Endothelial cell of umbilical vein (primary cell): Measurements from ENCODE around the gene SAMD4A. TPM values are rescaled to one million over a fixed set of nuclear protein-coding genes. Genes with fewer than 3 reads are reported as not detected.

Experiments used
- BruUV-seq: library from RNA; stranded (reverse); fragments of 400-500 nt; replicated peaks from 2 replicates; lab custom pipeline; 2021; lab: Mats Ljungman, UMichigan
- CTCF ChIA-PET: fragments of 300-600, 350-600 bp; sonication (Branson Sonifier 250); formaldehyde crosslinking; loops from one replicate; lab custom pipeline; 2021; ENCODE audit warnings: antibody characterized with exemption, inconsistent platforms; lab: Charles Lee
- POLR2A ChIA-PET: fragments of 300-600, 350-600 bp; sonication (Branson Sonifier 250); formaldehyde crosslinking; loops from one replicate; lab custom pipeline; 2021; ENCODE audit warnings: antibody characterized with exemption, inconsistent platforms; lab: Charles Lee
- DNase-seq: peaks from one replicate; pipeline ENCODE4 v3.0.0-alpha.2; 2011; ENCODE audit warnings: low read depth, low spot score
- FAIRE-seq: peaks from 2 replicates; lab custom pipeline; 2011; peaks lifted over from hg19 to GRCh38; lab: Jason Lieb, UNC
- H2AFZ ChIP-seq: 2 replicates; pipeline ENCODE4 v1.6.0; 2012; ENCODE audit warnings: low read depth, low read length, control low read depth, inconsistent platforms
- H3K27ac ChIP-seq: 2 replicates; pipeline ENCODE4 v1.5.1; 2011; ENCODE audit warnings: low read depth, mild to moderate bottlenecking, control low read depth, low read length, moderate library complexity; ENCODE audit not compliant: insufficient read depth
- H3K27me3 ChIP-seq, 2 experiments: 2 replicates each; pipeline versions ENCODE4 v1.6.0 to v1.6.1; 2011; ENCODE audit warnings: low read length in 2 of 2, mixed read lengths in 1 of 2; ENCODE audit not compliant: control insufficient read depth in 2 of 2, insufficient read depth in 2 of 2
- H3K36me3 ChIP-seq, 2 experiments: 2 replicates in 1 of 2; 3 replicates in 1 of 2; pipeline ENCODE4 v1.5.1; 2011; ENCODE audit warnings: low read length in 2 of 2, mild to moderate bottlenecking in 1 of 2, moderate library complexity in 1 of 2; ENCODE audit not compliant: control insufficient read depth in 2 of 2, insufficient read depth in 2 of 2; ENCODE audit errors: extremely low read depth in 1 of 2
- H3K4me1 ChIP-seq: 3 replicates; pipeline ENCODE4 v1.5.1; 2011; ENCODE audit warnings: mild to moderate bottlenecking, low read length; ENCODE audit not compliant: control insufficient read depth, insufficient read depth; ENCODE audit errors: extremely low read depth
- H3K4me2 ChIP-seq: 2 replicates; pipeline ENCODE4 v1.6.1; 2011; ENCODE audit warnings: low read length, control low read depth, mixed read lengths; ENCODE audit not compliant: insufficient read depth
- H3K4me3 ChIP-seq, 3 experiments: fragments of 200-600 bp in 1 of 3; sonication (generic), shearing (Covaris generic) in 1 of 3; replicated peaks in 1 of 3; 2 replicates each; pipeline ENCODE4 v1.5.1; 2011 to 2016; ENCODE audit warnings: control low read depth in 3 of 3, low read length in 3 of 3, mild to moderate bottlenecking in 2 of 3, inconsistent platforms in 1 of 3, low read depth in 1 of 3, moderate library complexity in 1 of 3; ENCODE audit not compliant: insufficient read depth in 1 of 3
- H3K79me2 ChIP-seq: 2 replicates; pipeline ENCODE4 v1.6.0; 2012; ENCODE audit warnings: low read length, inconsistent platforms; ENCODE audit not compliant: control insufficient read depth, insufficient read depth
- H3K9ac ChIP-seq: replicated peaks from 2 replicates; pipeline ENCODE3; 2011; ENCODE audit warnings: low read length, control low read depth; ENCODE audit not compliant: insufficient read depth; ENCODE audit errors: extremely low read depth
- H3K9me1 ChIP-seq: replicated peaks from 3 replicates; pipeline ENCODE4 v1.6.0; 2011; ENCODE audit warnings: mild to moderate bottlenecking, low read length; ENCODE audit not compliant: control insufficient read depth, insufficient read depth; ENCODE audit errors: extremely low read depth
- H3K9me3 ChIP-seq: replicated peaks from 2 replicates; pipeline ENCODE4 v1.5.1; 2012; ENCODE audit warnings: low read length, inconsistent platforms; ENCODE audit not compliant: control insufficient read depth, insufficient read depth
- H4K20me1 ChIP-seq: replicated peaks from 2 replicates; pipeline ENCODE3; 2011; ENCODE audit warnings: mild to moderate bottlenecking, low read length; ENCODE audit not compliant: control insufficient read depth, insufficient read depth; ENCODE audit errors: extremely low read depth
- EZH2 ChIP-seq: IDR thresholded peaks from 2 replicates; pipeline ENCODE4 v1.6.1; 2012; ENCODE audit warnings: borderline replicate concordance, low read depth, mild to moderate bottlenecking, moderate library complexity, low read length, inconsistent platforms; ENCODE audit not compliant: severe bottlenecking
- FOS ChIP-seq: IDR thresholded peaks from 2 replicates; pipeline ENCODE4 v1.6.1; 2011; ENCODE audit warnings: mild to moderate bottlenecking, low read length, moderate library complexity, borderline replicate concordance; ENCODE audit not compliant: insufficient read depth
- GATA2 ChIP-seq: IDR thresholded peaks from 2 replicates; pipeline ENCODE4 v1.7.0; 2011; ENCODE audit warnings: low read depth, mild to moderate bottlenecking, moderate library complexity, mixed read lengths, low read length; ENCODE audit not compliant: insufficient read length, insufficient read depth
- JUN ChIP-seq: IDR thresholded peaks from 2 replicates; pipeline ENCODE4 v1.6.1; 2011; ENCODE audit warnings: borderline replicate concordance, low read depth; ENCODE audit not compliant: insufficient read length, insufficient read depth
- MYC ChIP-seq: IDR thresholded peaks from one replicate; pipeline ENCODE4 v1.6.1; 2011; ENCODE audit warnings: mild to moderate bottlenecking, low read depth, low read length
- POLR2A ChIP-seq: IDR thresholded peaks from 2 replicates; pipeline ENCODE4 v1.6.1; 2012; ENCODE audit warnings: low read depth, mild to moderate bottlenecking, control low read depth, low read length
- POLR2AphosphoS5 ChIP-seq: IDR thresholded peaks from 2 replicates; pipeline ENCODE4 v1.6.1; 2012; ENCODE audit warnings: low read depth, mild to moderate bottlenecking, control low read depth, low read length, moderate library complexity; ENCODE audit not compliant: insufficient read depth
- dilution Hi-C: fragments of 300-500 bp; cut with MboI; formaldehyde crosslinking; loops from one replicate; pipeline ENCODE4 v1.15.0; 2019; ENCODE audit warnings: low sequenced_read_pairs; ENCODE audit not compliant: extremely low pct_ligation_motif_present
- intact Hi-C: fragments of 100-400 bp; cut with micrococcal nuclease; formaldehyde crosslinking; loops from one replicate; pipeline ENCODE4 v1.10.0; 2022
- polyA plus RNA-seq, 4 experiments: library from polyadenylated mRNA; depleted of rRNA in 3 of 4; stranded (reverse) in 3 of 4; unstranded in 1 of 4; fragments of >200 nt; gene quantifications; 2 replicates each; pipeline versions ENCODE4 v1.2.1 to v1.2.3, GENCODE V29; 2011 to 2012; ENCODE audit warnings: missing spikeins in 1 of 4
- total RNA-seq: library from RNA; stranded (reverse); gene quantifications from 2 replicates; pipeline ENCODE4 v1.2.3, GENCODE V29; 2021
- TF ChIP-seq, protein P1 (sequence below), 2 donors: IDR thresholded peaks; 1 replicate in 1 of 2; 2 replicates in 1 of 2; pipeline ENCODE4 v1.5.1; 2011; ENCODE audit warnings: low read length in 2 of 2, mild to moderate bottlenecking in 2 of 2, moderate library complexity in 2 of 2, control low read depth in 1 of 2, inconsistent platforms in 1 of 2, low read depth in 1 of 2; ENCODE audit not compliant: insufficient read depth in 1 of 2; ENCODE audit errors: extremely low read depth in 1 of 2
- TF ChIP-seq, protein P2 (sequence below): IDR thresholded peaks from 2 replicates; pipeline ENCODE4 v1.6.1; 2011; ENCODE audit not compliant: insufficient read depth, insufficient read length

Gene SAMD4A
- total and polyA plus RNA-seq, 2 donors (not counting 3 experiments of a cell fraction or from before 2014, with no cell fraction given), result 37.7 to 95.3 TPM

DNA sequence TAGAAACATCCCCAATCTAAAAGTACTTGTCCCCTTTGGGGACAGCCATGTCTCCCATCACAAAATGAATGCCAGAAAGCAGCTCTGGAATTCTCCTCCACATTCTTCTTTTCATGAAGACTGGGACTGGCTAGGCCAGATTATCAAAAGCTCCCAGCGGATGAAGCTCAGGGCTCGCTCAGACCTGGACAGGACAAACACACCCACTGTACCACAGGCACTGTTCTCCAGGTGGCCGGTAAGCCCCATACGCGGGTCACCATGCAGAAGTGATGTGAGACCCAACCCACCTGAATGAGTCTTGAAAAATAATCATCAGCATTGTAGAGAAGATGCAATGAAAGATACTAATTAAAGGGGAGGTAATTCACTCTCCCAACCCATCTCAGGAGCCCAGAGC is 250.6 kb downstream of the SAMD4A start:
- no peaks in the 10 kb centered on the region for H3K36me3 ChIP-seq
- H3K27ac ChIP-seq, result no peak overlapping the region
- dilution Hi-C loops, result no loop called here
- DNase-seq, result no peak
- H3K9me1 ChIP-seq, result no peaks in the 10 kb centered on the region
- no peaks in the 10 kb centered on the region for H3K4me1 ChIP-seq
- H3K9me3 ChIP-seq, result no peaks in the 10 kb centered on the region
- no peaks in the 10 kb centered on the region for H4K20me1 ChIP-seq
- POLR2A ChIA-PET, result no interaction called here
- CTCF ChIA-PET, result interaction anchor here (0.6 to 6.4 kb wide), 7 partner anchors 10 to 343 kb away, joined by 3 to 50 read pairs (median 3); no protein-coding TSS in a partner anchor
- H3K4me3 ChIP-seq, result no peak overlapping the region
- no peak overlapping the region for H3K4me2 ChIP-seq
- no peak overlapping the region for H2AFZ ChIP-seq
- intact Hi-C loops, result no loop called here
- no peak overlapping the region for H3K9ac ChIP-seq
- H3K79me2 ChIP-seq, result no peaks in the 10 kb centered on the region
- TF ChIP-seq GATA2, result no peak
- no peak for TF ChIP-seq POLR2AphosphoS5
- TF ChIP-seq POLR2A, result no peak
- no peak for TF ChIP-seq JUN
- no peak for TF ChIP-seq MYC
- TF ChIP-seq, protein P1, sequence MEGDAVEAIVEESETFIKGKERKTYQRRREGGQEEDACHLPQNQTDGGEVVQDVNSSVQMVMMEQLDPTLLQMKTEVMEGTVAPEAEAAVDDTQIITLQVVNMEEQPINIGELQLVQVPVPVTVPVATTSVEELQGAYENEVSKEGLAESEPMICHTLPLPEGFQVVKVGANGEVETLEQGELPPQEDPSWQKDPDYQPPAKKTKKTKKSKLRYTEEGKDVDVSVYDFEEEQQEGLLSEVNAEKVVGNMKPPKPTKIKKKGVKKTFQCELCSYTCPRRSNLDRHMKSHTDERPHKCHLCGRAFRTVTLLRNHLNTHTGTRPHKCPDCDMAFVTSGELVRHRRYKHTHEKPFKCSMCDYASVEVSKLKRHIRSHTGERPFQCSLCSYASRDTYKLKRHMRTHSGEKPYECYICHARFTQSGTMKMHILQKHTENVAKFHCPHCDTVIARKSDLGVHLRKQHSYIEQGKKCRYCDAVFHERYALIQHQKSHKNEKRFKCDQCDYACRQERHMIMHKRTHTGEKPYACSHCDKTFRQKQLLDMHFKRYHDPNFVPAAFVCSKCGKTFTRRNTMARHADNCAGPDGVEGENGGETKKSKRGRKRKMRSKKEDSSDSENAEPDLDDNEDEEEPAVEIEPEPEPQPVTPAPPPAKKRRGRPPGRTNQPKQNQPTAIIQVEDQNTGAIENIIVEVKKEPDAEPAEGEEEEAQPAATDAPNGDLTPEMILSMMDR (IDR thresholded peaks at IDR 0.05; ENCODE audit: extremely low read depth in 1 of 2, insufficient read depth in 1 of 2, low read depth in 1 of 2, low read length in 2 of 2), result no peak
- no peak for TF ChIP-seq EZH2
- TF ChIP-seq, protein P2, sequence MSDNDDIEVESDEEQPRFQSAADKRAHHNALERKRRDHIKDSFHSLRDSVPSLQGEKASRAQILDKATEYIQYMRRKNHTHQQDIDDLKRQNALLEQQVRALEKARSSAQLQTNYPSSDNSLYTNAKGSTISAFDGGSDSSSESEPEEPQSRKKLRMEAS, result no peak
- TF ChIP-seq FOS, result no peak
- FAIRE-seq, result no peak
- BruUV-seq, result no TSS peak
- H3K27me3 ChIP-seq, result peaks cover 7 to 18% of the 10 kb centered on the region in 2 experiments
